Stimulated activated CD8-positive, alpha-beta memory T cell treated with anti-CD3 and anti-CD28 coated beads, Interleukin-4, amount 100 ng/mL, for 4 hours (primary cell): ENCODE data around the gene MOB2.

Source experiments
- DNase-seq, 2 donors: peaks; one replicate each; pipeline ENCODE4 v3.0.0-alpha.2; 2020; ENCODE audit warnings: low read depth in 2 of 2, low spot score in 1 of 2

MOB2 gene

GRCh38 chr11:1422481-1422880 lies 64.1 kb downstream of the MOB2 start:
- no peak for DNase-seq

- no peak for DNase-seq
Measured at GRCh38 chr11:1421291-1421690, 65.3 kb downstream of the MOB2 start.

GRCh38 chr11:1419811-1420210 lies 66.8 kb downstream of the MOB2 start:
- no peak for DNase-seq
